Osteoblast (primary cell): ENCODE data around the gene TFIP11. TPM values are rescaled to one million over a fixed set of nuclear protein-coding genes. Genes with fewer than 3 reads are reported as not detected.

ENCODE experiments used
- DNase-seq: peaks from one replicate; pipeline ENCODE4 v3.0.0; 2011; ENCODE audit warnings: low spot score, mixed read lengths; ENCODE audit not compliant: insufficient read length; ENCODE audit errors: missing footprints
- H2AFZ ChIP-seq: 2 replicates; pipeline ENCODE4 v1.6.0; 2011; ENCODE audit warnings: mild to moderate bottlenecking, low read length
- H3K27ac ChIP-seq: 2 replicates; pipeline ENCODE4 v1.5.1; 2011; ENCODE audit warnings: mild to moderate bottlenecking, low read depth, low read length, moderate library complexity
- H3K27me3 ChIP-seq: 2 replicates; pipeline ENCODE4 v1.6.0; 2012; ENCODE audit warnings: mild to moderate bottlenecking, control low read depth, inconsistent platforms, low read length, moderate library complexity; ENCODE audit not compliant: insufficient read depth
- H3K36me3 ChIP-seq: 2 replicates; pipeline ENCODE4 v1.5.1; 2011; ENCODE audit warnings: mild to moderate bottlenecking, low read length, control low read depth, moderate library complexity; ENCODE audit not compliant: insufficient read depth
- H3K4me1 ChIP-seq: 2 replicates; pipeline ENCODE4 v1.5.1; 2011; ENCODE audit warnings: mild to moderate bottlenecking, low read length, control low read depth, moderate library complexity; ENCODE audit not compliant: insufficient read depth
- H3K4me2 ChIP-seq: 2 replicates; pipeline ENCODE4 v1.6.0; 2011; ENCODE audit warnings: mild to moderate bottlenecking, low read length; ENCODE audit not compliant: insufficient read depth
- H3K4me3 ChIP-seq: fragments of 200-600 bp; sonication (generic); 3 replicates; pipeline ENCODE4 v1.5.1; 2012; ENCODE audit warnings: mild to moderate bottlenecking, low read length, inconsistent platforms; ENCODE audit not compliant: insufficient read depth
- H3K79me2 ChIP-seq: 2 replicates; pipeline ENCODE4 v1.6.0; 2012; ENCODE audit warnings: mild to moderate bottlenecking, low read length, control low read depth, inconsistent platforms; ENCODE audit not compliant: insufficient read depth
- H3K9me3 ChIP-seq: 2 replicates; pipeline ENCODE4 v1.5.1; 2011; ENCODE audit warnings: low read depth, low read length, control low read depth
- H4K20me1 ChIP-seq: 2 replicates; pipeline ENCODE4 v1.6.0; 2012; ENCODE audit warnings: mild to moderate bottlenecking, low read length, control low read depth; ENCODE audit not compliant: insufficient read depth
- CTCF ChIP-seq: IDR thresholded peaks from 2 replicates; pipeline ENCODE4 v1.5.1; 2011; ENCODE audit warnings: mild to moderate bottlenecking, low read depth, low read length, moderate library complexity; ENCODE audit errors: extremely low read depth
- total RNA-seq: library from RNA; depleted of rRNA; stranded (reverse); fragments of >200 nt; gene quantifications from 2 replicates; pipeline ENCODE4 v1.2.3, GENCODE V29; 2012

The TFIP11 gene
- total RNA-seq, 1 donor: 34.7 TPM

GRCh38 chr22:26536762-26537134 lies 24.5 kb upstream of the TFIP11 start:
- Histone ChIP-seq H3K79me2 (peaks cover 50% of the 10 kb centered on the region), H3K27me3 (no peaks in the 10 kb centered on the region), H3K9me3 (no peaks in the 10 kb centered on the region), H3K4me1 (peaks cover 7% of the 10 kb centered on the region), H2AFZ (no peak overlapping the region), H3K27ac (no peak overlapping the region), H4K20me1 (peaks cover 11% of the 10 kb centered on the region), H3K4me3 (no peak overlapping the region), H3K4me2 (no peak overlapping the region), H3K36me3 (peaks cover 70% of the 10 kb centered on the region)
- DNase-seq: no peak
- no peak for TF ChIP-seq CTCF

- H3K27me3 ChIP-seq: no peaks in the 10 kb centered on the region
- no peak overlapping the region for H3K27ac ChIP-seq
- peaks cover 73% of the 10 kb centered on the region for H3K36me3 ChIP-seq
- H3K4me1 ChIP-seq: peaks cover 7% of the 10 kb centered on the region
- TF ChIP-seq CTCF: no peak
- peaks cover 49% of the 10 kb centered on the region for H3K79me2 ChIP-seq
- H2AFZ ChIP-seq: no peak overlapping the region
- H4K20me1 ChIP-seq: peaks cover 11% of the 10 kb centered on the region
- no peaks in the 10 kb centered on the region for H3K9me3 ChIP-seq
- DNase-seq: no peak
- H3K4me2 ChIP-seq: no peak overlapping the region
- H3K4me3 ChIP-seq: no peak overlapping the region
Measured at GRCh38 chr22:26536056-26536761, 23.9 kb upstream of the TFIP11 start.

- no peak for TF ChIP-seq CTCF
- no peak overlapping the region for H3K4me3 ChIP-seq
- no peak for DNase-seq
- no peaks in the 10 kb centered on the region for H3K9me3 ChIP-seq
- no peak overlapping the region for H3K4me2 ChIP-seq
- peaks cover 7% of the 10 kb centered on the region for H3K4me1 ChIP-seq
- H4K20me1 ChIP-seq: peaks cover 10% of the 10 kb centered on the region
- H3K27ac ChIP-seq: no peak overlapping the region
- peaks cover 42% of the 10 kb centered on the region for H3K79me2 ChIP-seq
- H2AFZ ChIP-seq: no peak overlapping the region
- no peaks in the 10 kb centered on the region for H3K27me3 ChIP-seq
- H3K36me3 ChIP-seq: peaks cover 71% of the 10 kb centered on the region
Measured at GRCh38 chr22:26535603-26535908, 23.3 kb upstream of the TFIP11 start.

- Histone ChIP-seq H3K27ac (no peak overlapping the region), H3K9me3 (no peaks in the 10 kb centered on the region), H2AFZ (no peak overlapping the region), H3K4me3 (no peak overlapping the region), H4K20me1 (peaks cover 7% of the 10 kb centered on the region), H3K36me3 (peaks cover 71% of the 10 kb centered on the region), H3K79me2 (peaks cover 37% of the 10 kb centered on the region), H3K4me1 (peaks cover 8% of the 10 kb centered on the region), H3K27me3 (no peaks in the 10 kb centered on the region), H3K4me2 (no peak overlapping the region)
- no peak for DNase-seq
- TF ChIP-seq CTCF: no peak
Measured at GRCh38 chr22:26534874-26535602, 22.8 kb upstream of the TFIP11 start.
